K562 (cell line): ENCODE results near the gene POLR2M. TPM values are rescaled to one million over a fixed set of nuclear protein-coding genes. Genes with fewer than 3 reads are reported as not detected.
A peak's percentile ranks its signal among the peaks of the same experiment; 100 is the strongest.

ENCODE experiments used
- ATAC-seq: fragments of 200-7000 bp; cut with Tn5 transposase; 3 replicates; pipeline ENCODE4 v1.9.1; 2020; ENCODE audit warnings: moderate library complexity
- BruUV-seq: library from RNA; stranded (reverse); fragments of 400-500 nt; replicated peaks from 2 replicates; lab custom pipeline; 2021; lab: Mats Ljungman, UMichigan
- CTCF ChIA-PET: fragments of 300-600 bp; formaldehyde crosslinking; extraction: SDS; loops from one replicate; lab custom pipeline; 2021; ENCODE audit warnings: low intra/inter-chr PET ratio; lab: Yijun Ruan, JAX
- POLR2A ChIA-PET: fragments of 300-600, 350-650 bp; sonication (Branson Sonifier 250); formaldehyde crosslinking; extraction: SDS; loops from one replicate; lab custom pipeline; 2021; ENCODE audit warnings: antibody characterized with exemption, inconsistent platforms; lab: Yijun Ruan, JAX
- DNase-seq, 4 experiments: peaks; one replicate each; pipeline versions ENCODE4 v3.0.0 to v3.0.0-alpha.2; 2011 to 2018; ENCODE audit warnings: low spot score in 3 of 4, mixed read lengths in 3 of 4; ENCODE audit errors: extremely low read depth in 1 of 4
- FAIRE-seq: peaks from 2 replicates; lab custom pipeline; 2011; peaks lifted over from hg19 to GRCh38; lab: Jason Lieb, UNC
- H2AFZ ChIP-seq: 2 replicates; pipeline ENCODE4 v1.6.0; 2011; ENCODE audit warnings: low read depth, low read length, control low read depth, inconsistent platforms
- H3K27ac ChIP-seq: fragments of 200-600 bp; 3 replicates; pipeline ENCODE4 v1.8.0; 2011; ENCODE audit warnings: low read depth, mild to moderate bottlenecking, control low read depth, inconsistent platforms, low read length, moderate library complexity, mixed read lengths; ENCODE audit errors: extremely low read depth
- H3K27me3 ChIP-seq, 2 experiments: fragments of 300-600 bp in 1 of 2; 2 replicates in 1 of 2; 3 replicates in 1 of 2; pipeline versions ENCODE4 v1.6.0 to v1.8.0; 2011; ENCODE audit warnings: inconsistent platforms in 2 of 2, low read length in 2 of 2, mild to moderate bottlenecking in 1 of 2, mixed read lengths in 1 of 2, moderate library complexity in 1 of 2; ENCODE audit not compliant: control insufficient read depth in 2 of 2, insufficient read depth in 2 of 2
- H3K36me3 ChIP-seq: fragments of 300-600 bp; 3 replicates; pipeline ENCODE4 v1.8.0; 2011; ENCODE audit warnings: mild to moderate bottlenecking, low read length, inconsistent platforms; ENCODE audit not compliant: control insufficient read depth, insufficient read depth
- H3K4me1 ChIP-seq, 2 experiments: fragments of 200-600 bp in 1 of 2; replicated peaks in 1 of 2; 2 replicates in 1 of 2; 3 replicates in 1 of 2; pipeline versions ENCODE4 v1.5.1 to v1.8.0; 2011; ENCODE audit warnings: inconsistent platforms in 2 of 2, low read length in 2 of 2, mild to moderate bottlenecking in 1 of 2, mixed read lengths in 1 of 2, moderate library complexity in 1 of 2; ENCODE audit not compliant: control insufficient read depth in 2 of 2, insufficient read depth in 2 of 2
- H3K4me2 ChIP-seq: 2 replicates; pipeline ENCODE4 v1.6.1; 2011; ENCODE audit warnings: low read length, control low read depth, inconsistent platforms, mixed read lengths; ENCODE audit not compliant: insufficient read depth
- H3K4me3 ChIP-seq: fragments of 200-600 bp; sonication (generic), shearing (Covaris generic); 2 replicates; pipeline ENCODE4 v1.5.1; 2016; ENCODE audit warnings: control low read depth, inconsistent platforms
- H3K79me2 ChIP-seq: fragments of 200-600 bp; 3 replicates; pipeline ENCODE4 v1.8.0; 2011; ENCODE audit warnings: low read length, inconsistent platforms; ENCODE audit not compliant: control insufficient read depth, insufficient read depth
- H3K9ac ChIP-seq, 2 experiments: 2 replicates each; pipeline versions ENCODE4 v1.6.0 to v1.6.1; 2011; ENCODE audit warnings: low read depth in 2 of 2, low read length in 2 of 2, control low read depth in 1 of 2, inconsistent platforms in 1 of 2, mild to moderate bottlenecking in 1 of 2, mixed read lengths in 1 of 2; ENCODE audit not compliant: insufficient read depth in 1 of 2
- H3K9me1 ChIP-seq: one replicate; pipeline ENCODE4 v1.6.0; 2011; ENCODE audit warnings: inconsistent platforms, mild to moderate bottlenecking, low read length, moderate library complexity; ENCODE audit not compliant: control insufficient read depth, insufficient read depth
- H3K9me3 ChIP-seq: replicated peaks from 2 replicates; pipeline ENCODE4 v1.5.1; 2011; ENCODE audit warnings: low read depth, low read length, inconsistent platforms; ENCODE audit not compliant: control insufficient read depth, insufficient read depth
- H4K20me1 ChIP-seq: replicated peaks from 2 replicates; pipeline ENCODE4 v1.6.1; 2011; ENCODE audit warnings: low read length, inconsistent platforms, mixed read lengths; ENCODE audit not compliant: control insufficient read depth, insufficient read depth
- MLLT1 ChIP-seq, 2 experiments: fragments of 450-650 bp; IDR thresholded peaks; 2 replicates each; pipeline ENCODE4 v1.6.1; 2016
- NFE2 ChIP-seq: IDR thresholded peaks from 2 replicates; pipeline ENCODE4 v1.6.1; 2014; ENCODE audit warnings: antibody characterized with exemption, low read depth
- NFIC ChIP-seq: fragments of 450-650 bp; IDR thresholded peaks from 2 replicates; pipeline ENCODE4 v1.6.1; 2017; ENCODE audit warnings: mild to moderate bottlenecking, inconsistent platforms
- PPARD ChIP-seq: fragments of 250-450 bp; sonication (Bioruptor Pico); IDR thresholded peaks from 2 replicates; pipeline ENCODE4 v1.8.0; 2022; ENCODE audit warnings: inconsistent platforms, mild to moderate bottlenecking, moderate library complexity
- SNRNP70 ChIP-seq: fragments of 200-400 bp; formaldehyde crosslinking; optimal IDR thresholded peaks from 2 replicates; pipeline ENCODE3; 2017; ENCODE audit warnings: low read depth, low read length
- WGBS: fragments of 100-300 bp; shearing (Covaris generic); methylation state at CpG from one replicate; pipeline ENCODE4 v1.1.6; 2016; ENCODE audit warnings: low coverage, mixed read lengths; ENCODE audit not compliant: insufficient coverage; ENCODE audit errors: missing lambda C conversion rate; 5-methylcytosine and 5-hydroxymethylcytosine counted together
- in situ Hi-C: fragments of 300-500 bp; cut with MboI; formaldehyde crosslinking; loops from 4 replicates; pipeline ENCODE4 v1.15.0; 2018; ENCODE audit warnings: inconsistent platforms, mixed read lengths
- intact Hi-C: fragments of 100-400 bp; cut with micrococcal nuclease; formaldehyde crosslinking; loops from 2 replicates; pipeline ENCODE4 v1.14.2; 2022
- polyA plus RNA-seq, 8 experiments: library from polyadenylated mRNA; depleted of rRNA in 4 of 8; stranded (reverse) in 5 of 8; unstranded in 3 of 8; fragments of >200 nt; fragmentation: Nextera tagmentation in 2 of 8; fragmentation: Illumina TruSeq in 1 of 8; extraction: Ambion mirVana in 2 of 8; extraction: Trizol in 1 of 8; gene quantifications; 2 replicates each; pipeline versions ENCODE4 v1.2.1 to v1.2.3, GENCODE V29; 2011 to 2014; ENCODE audit warnings: inconsistent platforms in 1 of 8, missing spikeins in 1 of 8
- total RNA-seq, 7 experiments: library from RNA; depleted of rRNA in 6 of 7; stranded (reverse); fragments of >200 nt in 6 of 7; fragmentation: Illumina TruSeq in 2 of 7; extraction: Trizol in 2 of 7; gene quantifications; 2 replicates each; pipeline versions ENCODE4 v1.2.1 to v1.2.3, GENCODE V29; 2011 to 2021; ENCODE audit warnings: low replicate concordance in 1 of 7

The POLR2M gene
- total and polyA plus RNA-seq, 9 of the 15 experiments (the other 6 are each of a cell fraction or from before 2014, with no cell fraction given) = 9.2 to 1,050 (median 43.0) TPM

GRCh38 chr15:57662091-57662744 lies 44.3 kb upstream of the POLR2M start:
- TF ChIP-seq PPARD (CRISPR knock-in tag) (no peak), NFE2 (no peak), SNRNP70 (no peak)
- POLR2A ChIA-PET = no interaction called here

DNA sequence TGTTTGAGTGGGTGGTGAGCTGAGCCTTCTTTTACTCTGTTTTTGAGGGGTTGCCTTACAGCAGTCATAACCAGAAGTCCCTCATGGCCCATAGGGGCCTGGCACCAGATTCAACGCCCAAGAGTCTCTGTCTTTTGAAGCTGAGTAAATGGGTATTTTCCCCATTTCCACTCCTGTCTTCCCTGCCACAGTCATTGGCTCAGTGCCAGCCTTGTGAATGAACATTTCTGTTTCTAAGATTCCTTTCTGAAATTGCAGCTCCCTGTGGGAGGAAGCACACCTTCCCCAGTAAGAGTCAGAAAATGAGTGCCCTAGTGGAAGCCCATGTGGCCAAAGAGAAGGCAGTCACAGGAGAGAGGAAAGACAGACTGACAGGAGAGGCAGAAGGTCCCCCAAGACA lies 43.7 kb upstream of the POLR2M start:
- 7% methylated on average over 1 of the region's 1 CpG for WGBS
- BruUV-seq = no TSS peak
- Histone ChIP-seq H2AFZ (no peak overlapping the region), H3K4me2 (no peak overlapping the region), H3K9me1 (no peaks in the 10 kb centered on the region), H3K4me1 (no peaks in the 10 kb centered on the region), H3K4me3 (no peak overlapping the region), H3K27me3 (peaks cover 9 to 12% of the 10 kb centered on the region in 2 experiments; a peak in 4 of 5 replicates), H3K27ac (no peak overlapping the region), H3K9me3 (no peaks in the 10 kb centered on the region), H3K79me2 (no peaks in the 10 kb centered on the region), H3K9ac (no peak overlapping the region), H4K20me1 (no peaks in the 10 kb centered on the region), H3K36me3 (no peaks in the 10 kb centered on the region)
- FAIRE-seq (no peak), ATAC-seq (no peak), DNase-seq (no peak)
- CTCF ChIA-PET = no interaction called here
- in situ Hi-C loops (no loop called here), intact Hi-C loops (loop anchor here (10.0 kb wide), 1 partner anchor 402 kb away; the partner anchor contains the start of gene ALDH1A2)
- TF ChIP-seq NFIC = peak; percentile 85
- no peak for TF ChIP-seq MLLT1 (IDR thresholded peaks at IDR 0.05)
- POLR2A ChIA-PET = interaction anchor here (0.6 kb wide), 1 partner anchor 86 kb away, joined by 4 read pairs; no protein-coding TSS in a partner anchor

More at GRCh38 chr15:57662091-57662744, 44.3 kb upstream of the POLR2M start:
- H3K4me3 ChIP-seq = no peak overlapping the region
- H3K36me3 ChIP-seq = no peaks in the 10 kb centered on the region
- ATAC-seq = no peak
- H2AFZ ChIP-seq = no peak overlapping the region
- H3K4me1 ChIP-seq = no peaks in the 10 kb centered on the region
- DNase-seq = no peak
- FAIRE-seq = no peak
- H3K79me2 ChIP-seq = no peaks in the 10 kb centered on the region
- CTCF ChIA-PET = no interaction called here
- in situ Hi-C loops (no loop called here), intact Hi-C loops (loop anchor here (10.0 kb wide), 1 partner anchor 403 kb away; the partner anchor contains the start of gene ALDH1A2)
- no peak overlapping the region for H3K9ac ChIP-seq
- no TSS peak for BruUV-seq
- no peaks in the 10 kb centered on the region for H4K20me1 ChIP-seq
- H3K4me2 ChIP-seq = no peak overlapping the region
- no peak overlapping the region for H3K27ac ChIP-seq
- WGBS = 0% methylated on average over 3 of the region's 3 CpGs
- H3K9me1 ChIP-seq = no peaks in the 10 kb centered on the region
- H3K9me3 ChIP-seq = no peaks in the 10 kb centered on the region
- H3K27me3 ChIP-seq = peaks cover 8 to 12% of the 10 kb centered on the region in 2 experiments; a peak in 4 of 5 replicates
